ENCODE results near the gene PRPF6.

PRPF6 gene

GRCh38 chr20:63980806-63981728 is at the start of gene PRPF6:
TSS of gene PRPF6 (plus strand) at chr20:63981132. CDS start at chr20:63981246, 114 bp downstream.
- FAIRE-seq = peak; percentile 41

- no peak for FAIRE-seq
Observed at GRCh38 chr20:63931735-63932134, 49.2 kb upstream of the PRPF6 start.

- FAIRE-seq = no peak
Observed at GRCh38 chr20:63932606-63933160, 48.2 kb upstream of the PRPF6 start.

GRCh38 chr20:63933646-63934045 is 47.3 kb upstream of the PRPF6 start:
- FAIRE-seq = no peak

- FAIRE-seq = no peak
Observed at GRCh38 chr20:63934271-63935068, 46.5 kb upstream of the PRPF6 start.

- FAIRE-seq = no peak
Observed at GRCh38 chr20:63935447-63935846, 45.5 kb upstream of the PRPF6 start.

- no peak for FAIRE-seq
Observed at GRCh38 chr20:63937596-63937995, 43.3 kb upstream of the PRPF6 start.

- FAIRE-seq = no peak
Observed at GRCh38 chr20:63939061-63939935, 41.6 kb upstream of the PRPF6 start.

GRCh38 chr20:63940071-63940471 is 40.9 kb upstream of the PRPF6 start:
- FAIRE-seq = no peak

- no peak for FAIRE-seq
Observed at GRCh38 chr20:63940472-63941266, 40.3 kb upstream of the PRPF6 start.

- FAIRE-seq = no peak
Observed at GRCh38 chr20:63941282-63942081, 39.5 kb upstream of the PRPF6 start.

- no peak for FAIRE-seq
Observed at GRCh38 chr20:63942250-63942951, 38.5 kb upstream of the PRPF6 start.

GRCh38 chr20:63942969-63943807 is 37.7 kb upstream of the PRPF6 start:
- no peak for FAIRE-seq

- no peak for FAIRE-seq
Observed at GRCh38 chr20:63943808-63944077, 37.2 kb upstream of the PRPF6 start.

GRCh38 chr20:63944078-63944941 is 36.6 kb upstream of the PRPF6 start:
- FAIRE-seq = no peak

GRCh38 chr20:63945031-63945658 is 35.8 kb upstream of the PRPF6 start:
- FAIRE-seq = no peak
